Esophagus (tissue), 2 donors: ENCODE data around the gene KCND2. TPM values are rescaled to one million over a fixed set of nuclear protein-coding genes. Genes with fewer than 3 reads are reported as not detected.

Experiments
- H3K27ac ChIP-seq, 2 donors: one replicate each; pipeline ENCODE4 v1.5.1; 2013; ENCODE audit warnings: low read depth in 2 of 2, mild to moderate bottlenecking in 2 of 2, inconsistent platforms in 1 of 2, low read length in 1 of 2, moderate library complexity in 1 of 2
- H3K27me3 ChIP-seq, 2 donors: one replicate each; pipeline ENCODE4 v1.6.1; 2013; ENCODE audit warnings: low read length in 2 of 2, control low read depth in 1 of 2, mild to moderate bottlenecking in 1 of 2; ENCODE audit not compliant: insufficient read depth in 2 of 2, control insufficient read depth in 1 of 2
- H3K36me3 ChIP-seq, 2 donors: one replicate each; pipeline ENCODE4 v1.6.1; 2013; ENCODE audit warnings: low read length in 1 of 2; ENCODE audit not compliant: control insufficient read depth in 2 of 2, insufficient read depth in 2 of 2
- H3K4me1 ChIP-seq, 2 donors: one replicate each; pipeline ENCODE4 v1.6.1; 2013; ENCODE audit warnings: low read length in 1 of 2; ENCODE audit not compliant: control insufficient read depth in 2 of 2, insufficient read depth in 2 of 2
- H3K4me3 ChIP-seq, 2 donors: one replicate each; pipeline ENCODE4 v1.5.1; 2013; ENCODE audit warnings: low read length in 2 of 2, mild to moderate bottlenecking in 2 of 2, low read depth in 1 of 2, moderate library complexity in 1 of 2
- H3K9me3 ChIP-seq, 2 donors: one replicate each; pipeline ENCODE4 v1.6.1; 2013; ENCODE audit warnings: mild to moderate bottlenecking in 2 of 2, low read depth in 1 of 2, low read length in 1 of 2, moderate library complexity in 1 of 2; ENCODE audit not compliant: control insufficient read depth in 2 of 2, insufficient read depth in 1 of 2
- WGBS, 2 donors: extraction: QIAGEN DNeasy Blood & Tissue Kit; methylation state at CpG; one replicate each; pipeline ENCODE4 v1.1.7; 2013; 5-methylcytosine and 5-hydroxymethylcytosine counted together
- polyA plus RNA-seq, 2 donors: library from polyadenylated mRNA; stranded (reverse); fragments of 200-250 nt; gene quantifications; one replicate each; pipeline ENCODE4 v1.2.3, GENCODE V29; 2013
- donor health status: healthy with polysubstance abuse.
- donor health status: Bipolar disorder and iron deficiency.

KCND2 gene
- polyA plus RNA-seq, 2 donors: 0.04 TPM; not detected in 1

DNA sequence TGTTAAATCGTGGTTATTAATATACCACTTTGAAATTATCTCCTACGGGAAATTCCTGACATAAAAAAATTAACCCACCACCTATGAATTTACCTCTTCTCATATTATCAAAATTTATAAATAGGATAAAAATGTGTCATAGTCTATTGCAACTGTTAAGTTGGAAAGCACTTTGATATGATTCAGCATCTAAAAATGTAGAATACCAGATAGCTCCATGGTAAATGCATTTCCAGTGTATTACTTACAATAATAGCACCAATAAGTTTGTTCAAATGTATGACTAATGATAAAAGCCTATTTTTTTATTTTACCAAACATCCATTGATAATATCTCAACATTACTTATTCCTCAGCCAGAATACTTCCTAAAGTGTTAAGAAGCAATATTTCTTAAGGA, 13.6 kb upstream of the KCND2 start:
- 72 to 85% methylated on average over 2 of the region's 2 CpGs for WGBS, 2 donors
- no peaks in the 10 kb centered on the region for H3K4me1 ChIP-seq

DNA sequence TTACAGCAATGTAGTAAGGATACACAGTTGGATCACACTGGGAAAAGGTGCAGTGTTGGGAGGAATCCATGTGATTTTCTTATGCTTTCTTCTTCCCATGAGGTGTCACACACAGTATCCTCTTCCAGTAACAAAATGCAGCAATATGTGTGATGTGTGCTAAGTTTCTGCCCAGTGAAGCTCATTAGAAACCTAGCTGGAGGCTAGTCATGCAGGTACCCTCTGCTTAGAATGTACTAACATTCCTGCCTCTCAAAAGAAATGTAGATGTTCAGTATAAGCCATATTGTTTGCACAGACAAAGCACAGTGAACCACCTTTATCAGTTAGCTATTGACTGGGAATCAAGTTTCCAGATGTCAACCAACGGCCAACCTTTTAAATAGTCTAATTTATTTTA, 12.9 kb upstream of the KCND2 start:
- no peak overlapping the region for H3K4me3 ChIP-seq
- H3K27me3 ChIP-seq: no peaks in the 10 kb centered on the region
- no peaks in the 10 kb centered on the region for H3K4me1 ChIP-seq
- 39 to 53% methylated on average over 1 of the region's 1 CpG for WGBS, 2 donors
- H3K36me3 ChIP-seq: no peaks in the 10 kb centered on the region
- no peak overlapping the region for H3K27ac ChIP-seq
- H3K9me3 ChIP-seq: peaks cover 0 to 2% of the 10 kb centered on the region in 2 donors

More for the DNA sequence above, 13.6 kb upstream of the KCND2 start:
- Histone ChIP-seq H3K4me3 (no peak overlapping the region), H3K9me3 (peaks cover 0 to 2% of the 10 kb centered on the region in 2 donors), H3K36me3 (no peaks in the 10 kb centered on the region), H3K27me3 (no peaks in the 10 kb centered on the region), H3K27ac (no peak overlapping the region)

DNA sequence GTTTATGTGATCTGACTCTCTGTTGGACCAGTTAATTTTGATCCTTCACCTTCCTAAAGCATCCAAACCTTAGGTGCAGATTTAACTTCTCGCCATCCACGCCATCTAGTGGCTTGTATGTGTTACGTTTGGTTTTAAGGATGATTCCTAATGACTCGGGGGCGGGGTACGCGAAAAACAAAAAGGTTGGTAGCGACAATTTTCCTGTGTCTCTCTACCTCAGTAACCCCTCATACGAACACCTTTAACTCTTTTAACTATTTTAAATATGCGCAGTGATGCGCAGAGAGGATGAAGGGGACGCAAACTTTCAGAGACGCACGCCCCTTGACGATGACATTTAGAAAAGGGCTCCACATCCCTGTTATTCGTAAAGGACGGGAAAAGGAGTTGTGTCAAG, 714 bp upstream of the KCND2 start:
- Histone ChIP-seq H3K36me3 (no peaks in the 10 kb centered on the region), H3K4me3 (peak overlapping the region in 1 of 2 donors; percentile 43), H3K9me3 (no peaks in the 10 kb centered on the region), H3K27ac (no peak overlapping the region), H3K27me3 (no peaks in the 10 kb centered on the region), H3K4me1 (peaks cover 0 to 11% of the 10 kb centered on the region in 2 donors)
- WGBS, 2 donors: 3 to 4% methylated on average over 17 of the region's 17 CpGs

DNA sequence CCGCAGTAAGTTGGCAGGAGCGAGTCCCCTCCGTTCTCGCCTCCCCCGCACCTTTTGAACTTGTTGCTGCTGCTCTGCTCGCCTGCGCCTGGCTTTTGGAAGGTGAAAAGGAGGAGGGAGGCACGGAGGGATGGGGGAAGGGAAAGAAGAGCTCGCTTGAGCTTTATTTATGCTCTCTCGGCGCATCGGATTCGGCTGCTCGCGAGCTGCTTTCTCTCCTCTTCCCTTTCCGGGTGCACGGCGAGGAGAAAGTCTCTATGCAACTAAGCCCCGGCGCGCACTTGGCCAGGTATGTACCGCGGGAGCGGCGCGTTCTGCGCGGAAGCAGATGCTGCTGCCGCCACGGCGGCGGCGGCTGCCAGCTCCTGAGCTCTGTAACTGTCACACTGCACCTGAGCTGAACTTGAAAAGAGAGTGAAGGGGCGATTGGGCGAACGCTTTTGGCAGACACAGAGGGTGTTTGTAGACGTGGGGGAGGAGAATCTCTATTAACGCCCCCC, 551 bp downstream of the KCND2 start:
- H3K4me3 ChIP-seq: peak overlapping the region; percentile 34 to 43
- H3K9me3 ChIP-seq: no peaks in the 10 kb centered on the region
- no peak overlapping the region for H3K27ac ChIP-seq
- no peaks in the 10 kb centered on the region for H3K27me3 ChIP-seq
- no peaks in the 10 kb centered on the region for H3K36me3 ChIP-seq
- WGBS, 2 donors: 1 to 2% methylated on average over 34 to 38 of the region's 38 CpGs
- peaks cover 0 to 11% of the 10 kb centered on the region in 2 donors for H3K4me1 ChIP-seq

DNA sequence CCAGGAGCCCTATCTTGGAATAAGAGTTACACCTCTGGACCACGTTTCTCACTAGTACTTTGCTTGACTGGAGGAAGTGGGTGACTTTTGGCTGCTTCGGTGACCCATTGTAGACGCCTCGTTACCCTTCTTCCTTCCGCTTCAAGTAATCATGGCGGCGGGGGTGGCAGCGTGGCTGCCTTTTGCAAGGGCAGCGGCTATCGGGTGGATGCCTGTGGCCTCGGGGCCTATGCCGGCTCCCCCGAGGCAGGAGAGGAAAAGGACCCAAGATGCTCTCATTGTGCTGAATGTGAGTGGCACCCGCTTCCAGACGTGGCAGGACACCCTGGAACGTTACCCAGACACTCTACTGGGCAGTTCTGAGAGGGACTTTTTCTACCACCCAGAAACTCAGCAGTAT, 1.5 kb downstream of the KCND2 start:
- WGBS, 2 donors: 92 to 94% methylated on average over 16 of the region's 16 CpGs
- Histone ChIP-seq H3K4me3 (no peak overlapping the region), H3K27me3 (no peaks in the 10 kb centered on the region), H3K36me3 (no peaks in the 10 kb centered on the region), H3K4me1 (peaks cover 0 to 11% of the 10 kb centered on the region in 2 donors), H3K9me3 (no peaks in the 10 kb centered on the region), H3K27ac (no peak overlapping the region)

DNA sequence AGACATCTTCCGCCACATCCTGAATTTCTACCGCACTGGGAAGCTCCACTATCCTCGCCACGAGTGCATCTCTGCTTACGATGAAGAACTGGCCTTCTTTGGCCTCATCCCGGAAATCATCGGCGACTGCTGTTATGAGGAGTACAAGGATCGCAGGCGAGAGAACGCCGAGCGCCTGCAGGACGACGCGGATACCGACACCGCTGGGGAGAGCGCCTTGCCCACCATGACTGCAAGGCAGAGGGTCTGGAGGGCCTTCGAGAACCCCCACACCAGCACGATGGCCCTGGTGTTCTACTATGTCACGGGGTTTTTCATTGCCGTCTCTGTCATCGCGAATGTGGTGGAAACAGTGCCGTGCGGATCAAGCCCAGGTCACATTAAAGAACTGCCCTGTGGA, 1.9 kb downstream of the KCND2 start:
- Histone ChIP-seq H3K27ac (no peak overlapping the region), H3K9me3 (no peaks in the 10 kb centered on the region), H3K4me3 (no peak overlapping the region), H3K36me3 (no peaks in the 10 kb centered on the region), H3K27me3 (no peaks in the 10 kb centered on the region), H3K4me1 (peaks cover 0 to 11% of the 10 kb centered on the region in 2 donors)
- WGBS, 2 donors: 97% methylated on average over 27 of the region's 27 CpGs

DNA sequence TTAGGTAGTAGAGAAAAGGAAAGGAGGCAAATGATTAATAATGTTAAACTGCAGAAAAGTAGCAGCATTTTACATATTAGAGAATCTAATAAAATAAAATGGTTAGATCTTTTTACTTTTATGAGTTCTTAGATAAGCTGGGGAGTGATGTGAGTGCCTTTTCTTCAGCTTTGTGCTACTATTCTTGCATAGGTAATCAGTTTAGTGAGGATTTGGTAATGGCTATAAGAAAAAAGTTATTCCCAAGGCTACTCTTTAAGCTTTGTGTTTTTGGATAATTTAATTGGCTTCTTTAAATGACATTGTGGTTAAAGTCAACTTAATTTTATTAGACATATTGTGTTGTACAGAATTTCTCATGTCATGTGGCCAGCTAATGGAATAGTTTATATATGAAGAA, 3.7 kb downstream of the KCND2 start:
- H3K36me3 ChIP-seq: no peaks in the 10 kb centered on the region
- H3K9me3 ChIP-seq: no peaks in the 10 kb centered on the region
- H3K27ac ChIP-seq: no peak overlapping the region
- H3K27me3 ChIP-seq: no peaks in the 10 kb centered on the region
- no peak overlapping the region for H3K4me3 ChIP-seq
- H3K4me1 ChIP-seq: peaks cover 0 to 11% of the 10 kb centered on the region in 2 donors

DNA sequence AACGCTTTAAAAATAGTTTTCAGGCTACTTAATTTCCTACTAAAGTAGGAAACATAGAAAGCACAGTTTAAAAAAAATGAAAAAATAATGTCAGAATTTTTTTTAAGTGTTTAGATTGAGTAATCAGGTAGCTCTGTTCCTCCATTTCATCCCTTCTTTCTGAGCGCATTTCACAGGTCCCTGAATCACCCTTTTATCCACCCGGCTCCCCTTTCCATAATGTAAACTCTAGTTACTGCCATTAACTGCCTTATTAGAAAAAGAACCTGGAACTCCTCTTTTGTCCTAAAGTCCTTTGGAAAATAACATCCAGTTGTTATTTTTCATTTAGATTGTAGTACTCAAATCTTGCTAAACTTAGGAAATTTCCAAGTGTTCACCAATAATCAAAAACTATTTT, 5.8 kb downstream of the KCND2 start:
- H3K36me3 ChIP-seq: no peaks in the 10 kb centered on the region
- no peaks in the 10 kb centered on the region for H3K27me3 ChIP-seq
- H3K4me3 ChIP-seq: no peak overlapping the region
- peaks cover 0 to 2% of the 10 kb centered on the region in 2 donors for H3K4me1 ChIP-seq
- no peak overlapping the region for H3K27ac ChIP-seq
- no peaks in the 10 kb centered on the region for H3K9me3 ChIP-seq
- 75 to 80% methylated on average over 3 of the region's 3 CpGs for WGBS, 2 donors

DNA sequence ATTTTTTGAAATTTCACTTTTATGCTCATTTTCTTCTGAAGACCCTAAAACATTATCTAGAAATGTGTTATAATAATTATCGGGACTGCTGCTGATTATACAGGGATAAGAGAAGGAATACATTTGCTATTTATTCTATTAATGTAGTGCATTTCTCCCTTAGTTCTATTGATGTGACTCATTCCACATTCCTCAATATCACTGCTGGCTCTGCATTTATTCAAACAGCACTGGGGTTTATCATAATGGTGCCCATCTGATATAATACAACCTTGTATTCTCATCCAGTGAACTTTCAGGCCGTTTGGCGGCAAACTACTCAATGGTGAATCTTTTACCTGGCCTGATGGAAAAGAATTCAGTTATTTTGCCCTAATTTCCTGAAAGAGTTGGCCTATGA, 7.8 kb downstream of the KCND2 start:
- Histone ChIP-seq H3K4me3 (no peak overlapping the region), H3K4me1 (no peaks in the 10 kb centered on the region), H3K27ac (no peak overlapping the region), H3K36me3 (no peaks in the 10 kb centered on the region), H3K9me3 (no peaks in the 10 kb centered on the region), H3K27me3 (no peaks in the 10 kb centered on the region)
- WGBS, 2 donors: 84 to 87% methylated on average over 3 of the region's 3 CpGs

DNA sequence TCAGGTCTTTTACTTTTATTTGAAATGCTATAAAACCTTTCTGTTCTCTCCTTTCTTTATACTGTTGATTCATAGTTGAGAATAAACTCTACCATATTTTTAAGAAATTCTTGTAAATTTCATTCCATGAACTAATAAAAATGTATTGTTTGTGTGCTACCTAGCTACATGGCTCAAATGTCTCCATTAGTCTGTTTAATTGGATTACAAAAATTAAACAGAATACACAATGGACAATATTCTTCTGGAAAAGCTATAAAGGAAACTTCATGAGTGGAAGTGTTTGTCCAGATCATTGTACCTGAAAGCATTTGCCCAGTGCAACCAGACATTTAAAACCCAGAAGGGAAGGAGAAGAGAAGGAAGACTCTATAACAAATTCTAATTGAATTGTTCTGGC, 20.1 kb downstream of the KCND2 start:
- no peak overlapping the region for H3K4me3 ChIP-seq
- no peaks in the 10 kb centered on the region for H3K27me3 ChIP-seq
- H3K27ac ChIP-seq: no peak overlapping the region
- H3K9me3 ChIP-seq: no peaks in the 10 kb centered on the region
- H3K4me1 ChIP-seq: no peaks in the 10 kb centered on the region
- H3K36me3 ChIP-seq: no peaks in the 10 kb centered on the region
